Measurements from ENCODE around the gene DRD4.

- TF ChIP-seq CTCF (IDR thresholded peaks at IDR 0.05) = no peak
- TF ChIP-seq POLR2A (IDR thresholded peaks at IDR 0.05) = no peak
These were observed 23.8 kb downstream of the DRD4 start for GRCh38 chr11:660681-661444.

Data from thyroid gland (tissue), 4 donors.